Measurements from ENCODE around the gene TMEM53.
A peak's percentile ranks its signal among the peaks of the same experiment; 100 is the strongest.

TMEM53 gene

GRCh38 chr1:44652445-44653106 is 21.7 kb downstream of the TMEM53 start (continued):
- TF ChIP-seq ZSCAN5A (tag by site-specific recombination; IDR thresholded peaks at IDR 0.05), result no peak
- no peak for TF ChIP-seq ZBTB11 (tag by site-specific recombination; conservative IDR thresholded peaks at IDR 0.05; ENCODE audit: low read depth)
- TF ChIP-seq ZNF26 (tag by site-specific recombination; IDR thresholded peaks at IDR 0.05), result no peak
- no peak for TF ChIP-seq ZNF335 (tag by site-specific recombination; conservative IDR thresholded peaks at IDR 0.05)
- TF ChIP-seq ZBTB6 (tag by site-specific recombination; IDR thresholded peaks at IDR 0.05), result no peak
- TF ChIP-seq ZNF280C (tag by site-specific recombination; IDR thresholded peaks at IDR 0.05), result no peak
- TF ChIP-seq ZNF10 (tag by site-specific recombination; IDR thresholded peaks at IDR 0.05), result no peak
- no peak; the same call in 1 of the 2 replicates for TF ChIP-seq ZNF398 (tag by site-specific recombination; IDR thresholded peaks at IDR 0.05)
- TF ChIP-seq FEZF1 (tag by site-specific recombination; IDR thresholded peaks at IDR 0.05), result no peak
- TF ChIP-seq ZNF600 (tag by site-specific recombination; IDR thresholded peaks at IDR 0.05), result no peak; the same call in 1 of the 2 replicates
- no peak for TF ChIP-seq ZNF514 (tag by site-specific recombination; IDR thresholded peaks at IDR 0.05)
- no peak for TF ChIP-seq ZNF621 (tag by site-specific recombination; IDR thresholded peaks at IDR 0.05)
- peak; percentile 28; the same call in 1 of the 2 replicates for TF ChIP-seq ZNF501 (tag by site-specific recombination; IDR thresholded peaks at IDR 0.05)
- no peak for TF ChIP-seq ZNF354C (tag by site-specific recombination; IDR thresholded peaks at IDR 0.05; ENCODE audit: borderline replicate concordance, low read depth)
- TF ChIP-seq ZFHX2 (tag by site-specific recombination; conservative IDR thresholded peaks at IDR 0.05), result no peak
- no peak for TF ChIP-seq ZNF169 (tag by site-specific recombination; IDR thresholded peaks at IDR 0.05)
- TF ChIP-seq YY1 (tag by site-specific recombination; IDR thresholded peaks at IDR 0.05), result no peak
- no peak for TF ChIP-seq OVOL3 (tag by site-specific recombination; IDR thresholded peaks at IDR 0.05)
- no peak for TF ChIP-seq ZNF473 (tag by site-specific recombination; IDR thresholded peaks at IDR 0.05)
- TF ChIP-seq CTCF (tag by site-specific recombination; IDR thresholded peaks at IDR 0.05), result peak; percentile 93
- no peak for TF ChIP-seq HOXA7 (CRISPR knock-in tag; IDR thresholded peaks at IDR 0.05; ENCODE audit: borderline replicate concordance)
- no peak for TF ChIP-seq ZXDB (tag by site-specific recombination; IDR thresholded peaks at IDR 0.05)
- TF ChIP-seq ZNF133 (tag by site-specific recombination; IDR thresholded peaks at IDR 0.05), result no peak
- 0 out of 2 replicates have a peak, but pooled peaks have one; percentile 17 for TF ChIP-seq ZBTB8A (tag by site-specific recombination; IDR thresholded peaks at IDR 0.05)
- no peak for TF ChIP-seq SETDB1 (IDR thresholded peaks at IDR 0.05; ENCODE audit: insufficient read length, low read length)
- TF ChIP-seq ZBTB1 (tag by site-specific recombination; IDR thresholded peaks at IDR 0.05), result no peak
- no peak for TF ChIP-seq ZNF146 (tag by site-specific recombination; IDR thresholded peaks at IDR 0.05)

Measured in HEK293 (cell line).